Measurements from ENCODE around the gene FGG.

FGG gene

GRCh38 chr4:154597798-154598774 is 14.4 kb downstream of the FGG start:
- no peak for TF ChIP-seq CTCF (IDR thresholded peaks at IDR 0.05)

GRCh38 chr4:154595807-154596206 is 16.6 kb downstream of the FGG start:
- TF ChIP-seq CTCF (IDR thresholded peaks at IDR 0.05) = no peak

GRCh38 chr4:154593868-154594267 is 18.6 kb downstream of the FGG start:
- no peak for TF ChIP-seq CTCF (IDR thresholded peaks at IDR 0.05)

GRCh38 chr4:154591890-154592289 is 20.6 kb downstream of the FGG start:
- TF ChIP-seq CTCF (IDR thresholded peaks at IDR 0.05) = no peak

- no peak for TF ChIP-seq CTCF (IDR thresholded peaks at IDR 0.05)
Measured at GRCh38 chr4:154590329-154591006, 22.0 kb downstream of the FGG start, which contains the start of gene FGA. FGA (minus strand) TSS chr4:154590742; CDS start chr4:154590687, 55 bp downstream.

- no peak for TF ChIP-seq CTCF (IDR thresholded peaks at IDR 0.05)
Measured at GRCh38 chr4:154589296-154590197, 22.9 kb downstream of the FGG start.

- TF ChIP-seq CTCF (IDR thresholded peaks at IDR 0.05) = no peak
Measured at GRCh38 chr4:154588198-154588597, 24.3 kb downstream of the FGG start.

All from LNCAP (cell line).